ENCODE data around the gene REM2.

DNA sequence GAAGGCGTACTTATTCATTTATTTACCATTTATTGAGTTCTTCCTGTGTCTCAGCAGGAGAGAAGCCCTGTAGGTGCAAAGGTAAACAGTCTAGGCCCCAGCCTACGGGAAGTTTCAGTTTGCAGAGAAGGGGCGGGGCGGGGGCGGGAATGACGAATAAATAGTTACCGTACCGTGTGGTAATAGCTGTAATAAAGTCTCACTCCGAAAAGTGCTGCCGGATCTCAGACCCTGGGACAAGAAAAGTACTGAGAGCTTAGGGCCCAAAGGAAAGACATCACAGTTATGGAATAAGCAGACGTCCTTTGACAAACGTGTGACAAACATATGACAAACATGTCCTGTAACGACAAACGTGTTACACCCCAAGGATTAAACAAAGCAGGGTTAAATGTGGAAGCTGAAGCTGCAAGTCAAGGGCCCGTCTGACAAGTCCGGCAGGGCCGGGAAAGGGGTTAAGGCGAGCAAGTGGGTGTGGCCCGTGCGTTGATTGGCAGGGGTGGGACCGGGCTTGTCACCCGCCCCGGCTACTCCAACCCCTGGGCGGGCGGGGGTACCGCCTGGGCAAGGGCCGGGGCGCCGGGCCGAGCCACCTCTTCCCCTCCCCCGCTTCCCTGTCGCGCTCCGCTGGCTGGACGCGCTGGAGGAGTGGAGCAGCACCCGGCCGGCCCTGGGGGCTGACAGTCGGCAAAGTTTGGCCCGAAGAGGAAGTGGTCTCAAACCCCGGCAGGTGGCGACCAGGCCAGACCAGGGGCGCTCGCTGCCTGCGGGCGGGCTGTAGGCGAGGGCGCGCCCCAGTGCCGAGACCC is 11.6 kb upstream of the REM2 start, which contains the start of gene LRP10:
- TF ChIP-seq, protein P1, sequence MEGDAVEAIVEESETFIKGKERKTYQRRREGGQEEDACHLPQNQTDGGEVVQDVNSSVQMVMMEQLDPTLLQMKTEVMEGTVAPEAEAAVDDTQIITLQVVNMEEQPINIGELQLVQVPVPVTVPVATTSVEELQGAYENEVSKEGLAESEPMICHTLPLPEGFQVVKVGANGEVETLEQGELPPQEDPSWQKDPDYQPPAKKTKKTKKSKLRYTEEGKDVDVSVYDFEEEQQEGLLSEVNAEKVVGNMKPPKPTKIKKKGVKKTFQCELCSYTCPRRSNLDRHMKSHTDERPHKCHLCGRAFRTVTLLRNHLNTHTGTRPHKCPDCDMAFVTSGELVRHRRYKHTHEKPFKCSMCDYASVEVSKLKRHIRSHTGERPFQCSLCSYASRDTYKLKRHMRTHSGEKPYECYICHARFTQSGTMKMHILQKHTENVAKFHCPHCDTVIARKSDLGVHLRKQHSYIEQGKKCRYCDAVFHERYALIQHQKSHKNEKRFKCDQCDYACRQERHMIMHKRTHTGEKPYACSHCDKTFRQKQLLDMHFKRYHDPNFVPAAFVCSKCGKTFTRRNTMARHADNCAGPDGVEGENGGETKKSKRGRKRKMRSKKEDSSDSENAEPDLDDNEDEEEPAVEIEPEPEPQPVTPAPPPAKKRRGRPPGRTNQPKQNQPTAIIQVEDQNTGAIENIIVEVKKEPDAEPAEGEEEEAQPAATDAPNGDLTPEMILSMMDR (conservative IDR thresholded peaks at IDR 0.05): no peak
- no peak for TF ChIP-seq ZFX (IDR thresholded peaks at IDR 0.05)

Data from C4-2B (cell line).